Measurements from ENCODE around the gene ERH. TPM values are rescaled to one million over a fixed set of nuclear protein-coding genes. Genes with fewer than 3 reads are reported as not detected.

The ERH gene
- total RNA-seq, 1 experiment from 2014 or later = 177 TPM

GRCh38 chr14:69355607-69356281 is 42.4 kb downstream of the ERH start:
- no peak for DNase-seq (ENCODE audit: low spot score)

- no peak for DNase-seq (ENCODE audit: low spot score)
These were observed 42.9 kb downstream of the ERH start for GRCh38 chr14:69355154-69355597.

- DNase-seq (ENCODE audit: low spot score) = no peak
These were observed 43.5 kb downstream of the ERH start for GRCh38 chr14:69354383-69355153.

GRCh38 chr14:69353168-69353567 is 44.9 kb downstream of the ERH start:
- no peak for DNase-seq (ENCODE audit: low spot score)

GRCh38 chr14:69351911-69352310 is 46.2 kb downstream of the ERH start:
- no peak for DNase-seq (ENCODE audit: low spot score)

- no peak for DNase-seq (ENCODE audit: low spot score)
These were observed 46.7 kb downstream of the ERH start for GRCh38 chr14:69351385-69351784.

GRCh38 chr14:69350892-69351291 is 47.2 kb downstream of the ERH start:
- DNase-seq (ENCODE audit: low spot score) = no peak

- no peak for DNase-seq (ENCODE audit: low spot score)
These were observed 48.9 kb downstream of the ERH start for GRCh38 chr14:69349091-69349777.

GRCh38 chr14:69346710-69347109 is 51.4 kb downstream of the ERH start:
- no peak for DNase-seq (ENCODE audit: low spot score)

- DNase-seq (ENCODE audit: low spot score) = no peak
These were observed 52.7 kb downstream of the ERH start for GRCh38 chr14:69345402-69345801.

- DNase-seq (ENCODE audit: low spot score) = no peak
These were observed 53.9 kb downstream of the ERH start for GRCh38 chr14:69344171-69344570.

- no peak for DNase-seq (ENCODE audit: low spot score)
These were observed 55.1 kb downstream of the ERH start for GRCh38 chr14:69342928-69343525.

- no peak for DNase-seq (ENCODE audit: low spot score)
These were observed 58.7 kb downstream of the ERH start for GRCh38 chr14:69339426-69339825.

- DNase-seq (ENCODE audit: low spot score) = no peak
These were observed 60.1 kb downstream of the ERH start for GRCh38 chr14:69337984-69338383.

GRCh38 chr14:69335371-69335771 is 62.7 kb downstream of the ERH start:
- DNase-seq (ENCODE audit: low spot score) = no peak

GRCh38 chr14:69334576-69334975 is 63.5 kb downstream of the ERH start:
- DNase-seq (ENCODE audit: low spot score) = no peak

GRCh38 chr14:69333791-69334337 is 64.2 kb downstream of the ERH start:
- DNase-seq (ENCODE audit: low spot score) = no peak

- no peak for DNase-seq (ENCODE audit: low spot score)
These were observed 65.2 kb downstream of the ERH start for GRCh38 chr14:69332782-69333395.

GRCh38 chr14:69331206-69331605 is 66.9 kb downstream of the ERH start:
- DNase-seq (ENCODE audit: low spot score) = no peak

All from H4 (cell line).